ENCODE data around the gene STXBP6. TPM values are rescaled to one million over a fixed set of nuclear protein-coding genes. Genes with fewer than 3 reads are reported as not detected.

STXBP6 gene
- total RNA-seq, 1 donor from 2014 or later = 1.7 TPM

DNA sequence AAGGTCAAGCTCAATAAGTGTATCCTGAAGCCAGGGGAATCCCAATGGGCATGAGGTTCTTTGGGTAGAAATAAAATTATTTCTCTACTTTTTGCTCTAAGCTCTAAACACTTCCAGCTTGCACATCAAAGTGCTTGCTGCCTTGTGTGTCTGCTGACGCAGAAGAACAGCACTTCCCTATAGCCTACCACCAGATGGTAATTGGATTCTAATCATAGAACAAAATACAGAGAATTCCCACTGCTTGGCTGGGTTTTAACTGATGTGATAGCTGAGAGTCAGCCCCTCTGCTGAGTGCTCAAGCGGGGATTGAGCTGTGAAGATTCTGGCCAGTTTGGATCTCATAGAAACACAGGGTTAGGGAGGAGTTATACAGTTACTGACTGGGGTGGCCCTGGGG, 283.5 kb downstream of the STXBP6 start:
- peaks cover 7% of the 10 kb centered on the region for H3K27me3 Mint-ChIP-seq (ENCODE audit: low read depth)
- H3K9me3 Mint-ChIP-seq (ENCODE audit: low read depth) = peaks cover 15% of the 10 kb centered on the region
- no peaks in the 10 kb centered on the region for H3K4me1 Mint-ChIP-seq (ENCODE audit: low read depth)
- no peak overlapping the region for H3K4me3 Mint-ChIP-seq (ENCODE audit: unreplicated experiment)
- no peak overlapping the region for H3K27ac Mint-ChIP-seq (ENCODE audit: unreplicated experiment)
- DNase-seq (ENCODE audit: low spot score) = no peak
- no peak for TF ChIP-seq CTCF (IDR thresholded peaks at IDR 0.05)
- H3K36me3 Mint-ChIP-seq (ENCODE audit: low read depth) = no peaks in the 10 kb centered on the region

GRCh38 chr14:24761141-24761540, 288.8 kb downstream of the STXBP6 start:
- Mint-ChIP-seq H3K4me3 (ENCODE audit: unreplicated experiment) (no peak overlapping the region), H3K27ac (ENCODE audit: unreplicated experiment) (no peak overlapping the region), H3K36me3 (ENCODE audit: low read depth) (no peaks in the 10 kb centered on the region), H3K27me3 (ENCODE audit: low read depth) (peaks cover 2% of the 10 kb centered on the region), H3K9me3 (ENCODE audit: low read depth) (peaks cover 6% of the 10 kb centered on the region), H3K4me1 (ENCODE audit: low read depth) (no peaks in the 10 kb centered on the region)
- no peak for DNase-seq (ENCODE audit: low spot score)
- no peak for TF ChIP-seq CTCF (IDR thresholded peaks at IDR 0.05)
